ENCODE results near the gene UBE2Q1. TPM values are rescaled to one million over a fixed set of nuclear protein-coding genes. Genes with fewer than 3 reads are reported as not detected.
A peak's percentile ranks its signal among the peaks of the same experiment; 100 is the strongest.

UBE2Q1 gene
- 100 to 1,000 TPM in 1 of 2 donors, 10 to 100 TPM in 1; 91.6 to 118 TPM for total RNA-seq

- peaks cover 56% of the 10 kb centered on the region for H3K36me3 Mint-ChIP-seq (ENCODE audit: low read depth)
- ATAC-seq (replicated peaks) = peak; percentile 12
- peak within 1 kb of the TSS; percentile 97 for H3K4me3 Mint-ChIP-seq
- H3K9me3 Mint-ChIP-seq = no peaks in the 10 kb centered on the region
- peaks cover 29% of the 10 kb centered on the region for H3K4me1 Mint-ChIP-seq
- peak within 1 kb of the TSS; percentile 94 for H3K27ac Mint-ChIP-seq
- H3K27me3 Mint-ChIP-seq = no peaks in the 10 kb centered on the region
These were observed at the start of gene UBE2Q1 for GRCh38 chr1:154557939-154558719. TSS of gene UBE2Q1 (minus strand) at chr1:154558662. CDS start at chr1:154558553, 109 bp downstream.

GRCh38 chr1:154607609-154608396 is 49.3 kb upstream of the UBE2Q1 start, which contains the start of gene ADAR:
TSS of gene ADAR (minus strand) at chr1:154608186. CDS start at chr1:154608006, 180 bp downstream.
- peak within 1 kb of the TSS; percentile 88 for H3K4me3 Mint-ChIP-seq
- peak; percentile 72 for ATAC-seq (replicated peaks)
- H3K27me3 Mint-ChIP-seq = no peaks in the 10 kb centered on the region
- H3K4me1 Mint-ChIP-seq = peaks cover 67% of the 10 kb centered on the region
- peak within 1 kb of the TSS; percentile 88 for H3K27ac Mint-ChIP-seq
- H3K9me3 Mint-ChIP-seq = no peaks in the 10 kb centered on the region
- H3K36me3 Mint-ChIP-seq (ENCODE audit: low read depth) = peaks cover 51% of the 10 kb centered on the region

GRCh38 chr1:154607106-154607608 is 48.7 kb upstream of the UBE2Q1 start:
- H3K27me3 Mint-ChIP-seq = no peaks in the 10 kb centered on the region
- peak; percentile 13 for ATAC-seq (replicated peaks)
- H3K4me1 Mint-ChIP-seq = peaks cover 67% of the 10 kb centered on the region
- peaks cover 58% of the 10 kb centered on the region for H3K36me3 Mint-ChIP-seq (ENCODE audit: low read depth)
- H3K9me3 Mint-ChIP-seq = no peaks in the 10 kb centered on the region
- H3K4me3 Mint-ChIP-seq = peak overlapping the region; percentile 88
- H3K27ac Mint-ChIP-seq = peak overlapping the region; percentile 88

DNA sequence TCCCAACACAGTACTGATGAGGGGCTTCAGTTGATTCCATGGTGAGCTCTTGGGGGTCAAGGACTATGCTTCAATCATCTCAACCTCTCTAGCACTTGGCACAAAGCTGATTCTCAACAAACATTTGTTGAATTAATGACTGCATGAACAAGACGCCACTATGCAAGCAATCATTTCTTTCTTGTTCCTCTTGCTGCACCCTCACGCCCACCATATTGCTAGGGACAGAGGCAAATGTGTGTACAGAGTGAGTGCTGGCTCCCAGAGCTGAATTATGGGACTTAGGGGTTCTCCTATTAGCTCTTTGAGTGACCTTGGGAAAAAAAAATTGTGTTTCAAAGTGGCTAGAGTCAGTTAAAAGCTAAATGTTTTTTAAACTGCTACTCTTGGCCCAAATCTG is 47.1 kb upstream of the UBE2Q1 start:
- peak overlapping the region; percentile 88 for H3K4me3 Mint-ChIP-seq
- no peaks in the 10 kb centered on the region for H3K9me3 Mint-ChIP-seq
- H3K27me3 Mint-ChIP-seq = no peaks in the 10 kb centered on the region
- peaks cover 74% of the 10 kb centered on the region for H3K36me3 Mint-ChIP-seq (ENCODE audit: low read depth)
- H3K27ac Mint-ChIP-seq = peak overlapping the region; percentile 51
- ATAC-seq (replicated peaks) = no peak
- peaks cover 59% of the 10 kb centered on the region for H3K4me1 Mint-ChIP-seq

DNA sequence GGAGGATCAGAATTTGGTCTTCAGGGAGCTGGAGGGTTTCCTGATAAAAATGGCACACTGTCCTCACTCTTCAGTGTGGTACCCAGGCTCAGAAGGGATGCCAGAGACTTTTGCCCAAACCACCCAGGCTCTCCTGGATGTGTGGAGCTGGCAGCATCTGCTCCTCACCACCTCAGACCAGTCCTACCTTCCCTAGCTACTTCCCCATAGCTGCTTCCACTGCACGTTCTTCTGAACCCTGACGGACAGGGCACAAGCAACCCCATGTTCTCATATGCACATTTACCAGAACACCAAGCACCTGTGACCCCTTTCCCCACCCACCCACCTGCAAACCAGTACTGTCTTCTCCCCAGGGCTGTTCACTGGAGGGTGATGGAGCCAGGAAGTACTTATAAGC is 44.9 kb upstream of the UBE2Q1 start:
- peak overlapping the region; percentile 51 for H3K27ac Mint-ChIP-seq

GRCh38 chr1:154599658-154600057 is 41.2 kb upstream of the UBE2Q1 start:
- Mint-ChIP-seq H3K36me3 (ENCODE audit: low read depth) (peaks cover 97% of the 10 kb centered on the region), H3K4me3 (peak overlapping the region; percentile 34), H3K27me3 (no peaks in the 10 kb centered on the region), H3K4me1 (peaks cover 31% of the 10 kb centered on the region), H3K27ac (peak overlapping the region; percentile 77), H3K9me3 (no peaks in the 10 kb centered on the region)
- ATAC-seq (replicated peaks) = no peak

More for the DNA sequence above, 44.9 kb upstream of the UBE2Q1 start:
- H3K36me3 Mint-ChIP-seq (ENCODE audit: low read depth) = peaks cover 96% of the 10 kb centered on the region
- no peaks in the 10 kb centered on the region for H3K27me3 Mint-ChIP-seq
- H3K4me1 Mint-ChIP-seq = peaks cover 55% of the 10 kb centered on the region
- peak overlapping the region; percentile 88 for H3K4me3 Mint-ChIP-seq
- no peak for ATAC-seq (replicated peaks)
- no peaks in the 10 kb centered on the region for H3K9me3 Mint-ChIP-seq

DNA sequence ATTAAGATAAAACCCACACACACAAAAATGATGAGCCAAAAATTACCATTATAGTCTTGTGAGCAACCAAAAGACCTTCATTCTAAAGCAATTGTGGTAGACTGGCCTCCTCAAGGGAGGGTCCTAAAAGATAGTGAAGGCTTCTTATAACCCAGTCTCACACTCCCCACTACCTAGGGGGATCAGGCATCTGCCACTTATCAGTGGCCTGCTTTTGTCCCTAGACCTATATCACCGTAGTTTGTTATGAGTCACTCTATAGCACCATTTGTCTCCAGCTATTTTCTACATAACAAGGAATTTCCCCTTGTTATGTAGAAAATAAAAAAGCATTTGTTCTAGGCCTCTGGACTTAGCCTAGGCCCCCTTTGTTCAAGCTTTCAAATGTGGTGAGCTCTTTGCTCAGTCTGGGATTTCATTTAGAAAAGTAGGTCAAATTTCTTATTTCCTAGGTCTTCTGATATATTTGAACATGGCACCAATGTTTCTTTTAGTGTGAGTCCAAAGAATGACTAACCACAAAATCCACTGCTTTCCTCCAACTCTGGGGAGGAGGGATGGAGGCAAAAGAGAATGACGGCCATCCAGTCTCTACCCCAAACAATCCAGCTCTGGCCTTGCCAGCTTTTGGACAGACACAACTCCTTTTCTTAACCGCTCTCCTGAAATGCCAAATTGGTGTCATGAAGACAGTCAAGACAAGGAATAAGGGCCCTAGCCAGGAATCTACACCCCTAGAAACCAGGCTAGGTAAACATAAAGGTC is 40.6 kb upstream of the UBE2Q1 start:
- Mint-ChIP-seq H3K9me3 (no peaks in the 10 kb centered on the region), H3K4me1 (peaks cover 30% of the 10 kb centered on the region), H3K27me3 (no peaks in the 10 kb centered on the region), H3K36me3 (ENCODE audit: low read depth) (peaks cover 97% of the 10 kb centered on the region), H3K4me3 (peak overlapping the region; percentile 34), H3K27ac (peak overlapping the region; percentile 77)
- peak; percentile 42 for ATAC-seq (replicated peaks)

- H3K9me3 Mint-ChIP-seq = no peaks in the 10 kb centered on the region
- H3K27ac Mint-ChIP-seq = no peak overlapping the region
- H3K4me1 Mint-ChIP-seq = peaks cover 22% of the 10 kb centered on the region
- H3K4me3 Mint-ChIP-seq = no peak overlapping the region
- peaks cover 99% of the 10 kb centered on the region for H3K36me3 Mint-ChIP-seq (ENCODE audit: low read depth)
- ATAC-seq (replicated peaks) = peak; percentile 64
- no peaks in the 10 kb centered on the region for H3K27me3 Mint-ChIP-seq
These were observed 37.2 kb upstream of the UBE2Q1 start for GRCh38 chr1:154595621-154596020.

DNA sequence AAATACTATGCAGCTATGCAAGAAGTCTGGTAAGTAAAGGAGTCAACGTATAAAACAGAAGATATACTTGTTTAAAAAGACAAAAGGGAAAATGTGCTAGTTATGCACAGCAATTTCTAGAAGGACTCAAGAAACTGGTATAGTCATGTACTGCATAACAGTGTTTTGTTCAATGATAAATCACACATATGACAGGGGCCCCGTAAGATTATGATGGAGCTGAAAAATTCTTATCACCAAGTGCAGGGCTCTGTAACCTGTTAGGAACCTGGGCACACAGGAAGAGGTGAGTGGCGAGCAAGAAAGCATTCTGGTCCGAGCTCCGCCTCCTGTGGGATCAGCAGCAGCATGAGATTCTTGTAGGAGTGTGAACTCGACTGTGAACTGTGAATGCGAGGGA is 36.3 kb upstream of the UBE2Q1 start:
- peak overlapping the region; percentile 2 for H3K27ac Mint-ChIP-seq
- H3K4me1 Mint-ChIP-seq = peaks cover 17% of the 10 kb centered on the region
- H3K36me3 Mint-ChIP-seq (ENCODE audit: low read depth) = peaks cover 99% of the 10 kb centered on the region
- ATAC-seq (replicated peaks) = no peak
- no peak overlapping the region for H3K4me3 Mint-ChIP-seq
- H3K9me3 Mint-ChIP-seq = no peaks in the 10 kb centered on the region
- H3K27me3 Mint-ChIP-seq = no peaks in the 10 kb centered on the region

- H3K4me3 Mint-ChIP-seq = no peak overlapping the region
- no peak for ATAC-seq (replicated peaks)
- H3K9me3 Mint-ChIP-seq = no peaks in the 10 kb centered on the region
- peaks cover 99% of the 10 kb centered on the region for H3K36me3 Mint-ChIP-seq (ENCODE audit: low read depth)
- H3K27me3 Mint-ChIP-seq = no peaks in the 10 kb centered on the region
- peaks cover 9% of the 10 kb centered on the region for H3K4me1 Mint-ChIP-seq
- peak overlapping the region; percentile 6 for H3K27ac Mint-ChIP-seq
These were observed 34.9 kb upstream of the UBE2Q1 start for GRCh38 chr1:154593390-154593789.

- H3K36me3 Mint-ChIP-seq (ENCODE audit: low read depth) = peaks cover 99% of the 10 kb centered on the region
- no peaks in the 10 kb centered on the region for H3K27me3 Mint-ChIP-seq
- H3K4me1 Mint-ChIP-seq = peaks cover 9% of the 10 kb centered on the region
- H3K4me3 Mint-ChIP-seq = no peak overlapping the region
- ATAC-seq (replicated peaks) = no peak
- no peaks in the 10 kb centered on the region for H3K9me3 Mint-ChIP-seq
- H3K27ac Mint-ChIP-seq = no peak overlapping the region
These were observed 32.7 kb upstream of the UBE2Q1 start for GRCh38 chr1:154591206-154591605.

DNA sequence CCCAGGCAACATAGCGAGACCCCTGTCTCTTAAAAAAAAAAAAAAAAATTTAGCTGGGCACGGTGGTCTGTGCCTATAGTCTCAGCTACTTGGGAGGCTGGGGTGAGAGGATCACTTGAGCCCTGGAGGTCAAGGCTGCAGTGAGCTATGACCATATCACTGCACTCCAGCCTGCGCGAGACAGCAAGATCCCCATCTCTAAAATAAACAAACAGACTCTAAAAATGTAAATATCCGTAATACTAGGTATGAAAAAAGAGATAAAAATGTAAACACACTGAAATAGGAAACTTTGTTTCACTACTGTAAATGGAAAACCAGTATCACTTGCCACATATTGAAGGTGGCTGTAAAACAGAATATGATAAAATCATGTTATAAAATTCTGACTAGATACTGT is 32.3 kb upstream of the UBE2Q1 start:
- H3K9me3 Mint-ChIP-seq = no peaks in the 10 kb centered on the region
- no peak overlapping the region for H3K4me3 Mint-ChIP-seq
- H3K4me1 Mint-ChIP-seq = peaks cover 9% of the 10 kb centered on the region
- no peak overlapping the region for H3K27ac Mint-ChIP-seq
- H3K36me3 Mint-ChIP-seq (ENCODE audit: low read depth) = peaks cover 99% of the 10 kb centered on the region
- no peak for ATAC-seq (replicated peaks)
- no peaks in the 10 kb centered on the region for H3K27me3 Mint-ChIP-seq

GRCh38 chr1:154589780-154590179 is 31.3 kb upstream of the UBE2Q1 start:
- H3K36me3 Mint-ChIP-seq (ENCODE audit: low read depth) = peaks cover 100% of the 10 kb centered on the region
- no peak overlapping the region for H3K4me3 Mint-ChIP-seq
- no peaks in the 10 kb centered on the region for H3K27me3 Mint-ChIP-seq
- H3K9me3 Mint-ChIP-seq = no peaks in the 10 kb centered on the region
- H3K4me1 Mint-ChIP-seq = peaks cover 9% of the 10 kb centered on the region
- ATAC-seq (replicated peaks) = peak; percentile 61
- H3K27ac Mint-ChIP-seq = peak overlapping the region; percentile 41

- Mint-ChIP-seq H3K4me3 (no peak overlapping the region), H3K27me3 (no peaks in the 10 kb centered on the region), H3K27ac (peak overlapping the region; percentile 40), H3K9me3 (no peaks in the 10 kb centered on the region), H3K4me1 (no peaks in the 10 kb centered on the region), H3K36me3 (ENCODE audit: low read depth) (peaks cover 100% of the 10 kb centered on the region)
- ATAC-seq (replicated peaks) = no peak
These were observed 28.2 kb upstream of the UBE2Q1 start for GRCh38 chr1:154586641-154587040.
